ENCODE measurements around the gene TSPOAP1.

The TSPOAP1 gene

GRCh38 chr17:58353389-58353825 is 24.8 kb upstream of the TSPOAP1 start:
- H3K4me1 ChIP-seq (ENCODE audit: insufficient read depth, low read length, poor library complexity, severe bottlenecking) = peaks cover 21% of the 10 kb centered on the region

GRCh38 chr17:58352596-58353388 is 24.2 kb upstream of the TSPOAP1 start:
- Histone ChIP-seq H4K20me1 (ENCODE audit: insufficient read depth, low read length, poor library complexity, severe bottlenecking) (peaks cover 32% of the 10 kb centered on the region), H3F3A (ENCODE audit: low read depth) (peaks cover 8% of the 10 kb centered on the region; the same call in 1 of the 2 replicates), H3K79me2 (ENCODE audit: insufficient read depth, low read length) (peaks cover 48% of the 10 kb centered on the region), H3K9me3 (ENCODE audit: insufficient read depth, low read depth, low read length) (no peaks in the 10 kb centered on the region), H3K9ac (ENCODE audit: low read depth, low read length, poor library complexity, severe bottlenecking) (peak overlapping the region; percentile 79), H3K36me3 (ENCODE audit: insufficient read depth, low read length) (peaks cover 50% of the 10 kb centered on the region; the same call in 1 of the 2 replicates), H3K27me3 (ENCODE audit: insufficient read depth, low read length, poor library complexity, severe bottlenecking) (no peaks in the 10 kb centered on the region), H3K4me3 (ENCODE audit: low read length, poor library complexity, severe bottlenecking) (peak overlapping the region; percentile 90), H3K4me1 (ENCODE audit: insufficient read depth, low read length, poor library complexity, severe bottlenecking) (peaks cover 21% of the 10 kb centered on the region), H3K9me2 (replicated peaks; ENCODE audit: low read depth, low read length) (no peaks in the 10 kb centered on the region), H3K4me2 (ENCODE audit: low read depth, low read length, poor library complexity, severe bottlenecking) (peak overlapping the region; percentile 76), H2AFZ (ENCODE audit: low read length) (no peak overlapping the region)
- TF ChIP-seq EZH2phosphoT487 (IDR thresholded peaks at IDR 0.05; ENCODE audit: borderline replicate concordance) (no peak), CTCF (conservative IDR thresholded peaks at IDR 0.05; ENCODE audit: low read length) (no peak)

More at GRCh38 chr17:58353389-58353825, 24.8 kb upstream of the TSPOAP1 start:
- H3F3A ChIP-seq (ENCODE audit: low read depth) = peaks cover 8% of the 10 kb centered on the region; the same call in 1 of the 2 replicates
- no peak for TF ChIP-seq EZH2phosphoT487 (IDR thresholded peaks at IDR 0.05; ENCODE audit: borderline replicate concordance)
- TF ChIP-seq CTCF (conservative IDR thresholded peaks at IDR 0.05; ENCODE audit: low read length) = no peak
- H3K4me2 ChIP-seq (ENCODE audit: low read depth, low read length, poor library complexity, severe bottlenecking) = peak overlapping the region; percentile 76
- H3K4me3 ChIP-seq (ENCODE audit: low read length, poor library complexity, severe bottlenecking) = peak overlapping the region; percentile 90
- H3K9ac ChIP-seq (ENCODE audit: low read depth, low read length, poor library complexity, severe bottlenecking) = no peak overlapping the region
- peaks cover 42% of the 10 kb centered on the region for H3K79me2 ChIP-seq (ENCODE audit: insufficient read depth, low read length)
- H3K36me3 ChIP-seq (ENCODE audit: insufficient read depth, low read length) = peaks cover 50% of the 10 kb centered on the region; the same call in 1 of the 2 replicates
- no peaks in the 10 kb centered on the region for H3K9me3 ChIP-seq (ENCODE audit: insufficient read depth, low read depth, low read length)
- H3K27me3 ChIP-seq (ENCODE audit: insufficient read depth, low read length, poor library complexity, severe bottlenecking) = no peaks in the 10 kb centered on the region
- no peaks in the 10 kb centered on the region for H3K9me2 ChIP-seq (replicated peaks; ENCODE audit: low read depth, low read length)
- H4K20me1 ChIP-seq (ENCODE audit: insufficient read depth, low read length, poor library complexity, severe bottlenecking) = peaks cover 26% of the 10 kb centered on the region
- no peak overlapping the region for H2AFZ ChIP-seq (ENCODE audit: low read length)

- Histone ChIP-seq H3K36me3 (ENCODE audit: insufficient read depth, low read length) (peaks cover 50% of the 10 kb centered on the region; the same call in 1 of the 2 replicates), H4K20me1 (ENCODE audit: insufficient read depth, low read length, poor library complexity, severe bottlenecking) (peaks cover 37% of the 10 kb centered on the region), H3K4me2 (ENCODE audit: low read depth, low read length, poor library complexity, severe bottlenecking) (peak within 1 kb of the TSS; percentile 78), H2AFZ (ENCODE audit: low read length) (no peak within 1 kb of the TSS), H3K27me3 (ENCODE audit: insufficient read depth, low read length, poor library complexity, severe bottlenecking) (no peaks in the 10 kb centered on the region), H3K4me1 (ENCODE audit: insufficient read depth, low read length, poor library complexity, severe bottlenecking) (peaks cover 21% of the 10 kb centered on the region), H3K9me3 (ENCODE audit: insufficient read depth, low read depth, low read length) (no peaks in the 10 kb centered on the region), H3K9me2 (replicated peaks; ENCODE audit: low read depth, low read length) (no peaks in the 10 kb centered on the region), H3K79me2 (ENCODE audit: insufficient read depth, low read length) (peaks cover 56% of the 10 kb centered on the region), H3K9ac (ENCODE audit: low read depth, low read length, poor library complexity, severe bottlenecking) (peak within 1 kb of the TSS; percentile 86), H3F3A (ENCODE audit: low read depth) (peaks cover 8% of the 10 kb centered on the region; the same call in 1 of the 2 replicates), H3K4me3 (ENCODE audit: low read length, poor library complexity, severe bottlenecking) (peak within 1 kb of the TSS; percentile 90)
- no peak for TF ChIP-seq EZH2phosphoT487 (IDR thresholded peaks at IDR 0.05; ENCODE audit: borderline replicate concordance)
- TF ChIP-seq CTCF (conservative IDR thresholded peaks at IDR 0.05; ENCODE audit: low read length) = no peak
These were observed 23.4 kb upstream of the TSPOAP1 start, which contains the start of gene SUPT4H1 for GRCh38 chr17:58351831-58352595. Gene SUPT4H1 (minus strand): TSS chr17:58352201. CDS start chr17:58352135, 66 bp downstream.
